IMR-90 (cell line): ENCODE data around the gene ACKR1. TPM values are rescaled to one million over a fixed set of nuclear protein-coding genes. Genes with fewer than 3 reads are reported as not detected.

Source experiments
- ATAC-seq: fragments of 200-7000 bp; cut with Tn5 transposase; 2 replicates; pipeline ENCODE4 v1.9.1; 2020; ENCODE audit warnings: low read depth, mild to moderate bottlenecking, moderate library complexity
- BruUV-seq: library from RNA; stranded (reverse); fragments of 400-500 nt; replicated peaks from 2 replicates; lab custom pipeline; 2021; lab: Mats Ljungman, UMichigan
- CTCF ChIA-PET: fragments of 300-600 bp; formaldehyde crosslinking; extraction: SDS; loops from one replicate; lab custom pipeline; 2021; ENCODE audit warnings: antibody characterized with exemption; lab: Yijun Ruan, JAX
- POLR2A ChIA-PET: fragments of 300-600 bp; sonication (Branson Sonifier 250); formaldehyde crosslinking; loops from one replicate; lab custom pipeline; 2022; ENCODE audit warnings: antibody characterized with exemption; ENCODE audit not compliant: unreplicated experiment; lab: Charles Lee
- DNase-seq: peaks from one replicate; pipeline ENCODE4 v3.0.0; 2013
- H2AFZ ChIP-seq: replicated peaks from 2 replicates; pipeline ENCODE3; 2013; ENCODE audit warnings: low read length, mild to moderate bottlenecking; ENCODE audit not compliant: poor library complexity
- H2AK5ac ChIP-seq: 2 replicates; pipeline ENCODE4 v1.6.1; 2013; ENCODE audit warnings: low read depth, low read length, inconsistent platforms
- H2AK9ac ChIP-seq: replicated peaks from 2 replicates; pipeline ENCODE3; 2013; ENCODE audit warnings: mild to moderate bottlenecking, low read depth, low read length, moderate library complexity; ENCODE audit not compliant: poor library complexity
- H2BK120ac ChIP-seq: 2 replicates; pipeline ENCODE4 v1.6.1; 2013; ENCODE audit warnings: low read depth, low read length, inconsistent platforms
- H2BK15ac ChIP-seq: 3 replicates; pipeline ENCODE4 v1.6.1; 2013; ENCODE audit warnings: low read depth, low read length, inconsistent platforms
- H2BK20ac ChIP-seq: 2 replicates; pipeline ENCODE4 v1.6.1; 2013; ENCODE audit warnings: low read depth, mild to moderate bottlenecking, inconsistent platforms, low read length, moderate library complexity
- H2BK5ac ChIP-seq: 2 replicates; pipeline ENCODE4 v1.6.1; 2013; ENCODE audit warnings: mild to moderate bottlenecking, low read depth, low read length, inconsistent platforms; ENCODE audit not compliant: poor library complexity, severe bottlenecking
- H3K14ac ChIP-seq: replicated peaks from 2 replicates; pipeline ENCODE4 v1.6.1; 2013; ENCODE audit warnings: low read depth, low read length, inconsistent platforms
- H3K18ac ChIP-seq: 2 replicates; pipeline ENCODE4 v1.6.1; 2013; ENCODE audit warnings: low read depth, low read length, control low read depth
- H3K23ac ChIP-seq: 2 replicates; pipeline ENCODE4 v1.6.1; 2013; ENCODE audit warnings: low read depth, low read length, inconsistent platforms
- H3K27ac ChIP-seq: 2 replicates; pipeline ENCODE4 v1.5.1; 2013; ENCODE audit warnings: mild to moderate bottlenecking, control low read depth, low read length; ENCODE audit not compliant: insufficient read depth
- H3K27me3 ChIP-seq: 2 replicates; pipeline ENCODE4 v1.6.1; 2013; ENCODE audit warnings: low read length; ENCODE audit not compliant: control insufficient read depth, insufficient read depth
- H3K36me3 ChIP-seq: 2 replicates; pipeline ENCODE4 v1.6.1; 2013; ENCODE audit warnings: low read length, mixed read lengths; ENCODE audit not compliant: control insufficient read depth, insufficient read depth
- H3K4ac ChIP-seq: 2 replicates; pipeline ENCODE4 v1.6.1; 2013; ENCODE audit warnings: low read depth, low read length, inconsistent platforms
- H3K4me1 ChIP-seq: 2 replicates; pipeline ENCODE4 v1.6.1; 2013; ENCODE audit warnings: low read length, mixed read lengths; ENCODE audit not compliant: control insufficient read depth, insufficient read depth
- H3K4me2 ChIP-seq: 2 replicates; pipeline ENCODE4 v1.6.1; 2013; ENCODE audit warnings: low read depth, mild to moderate bottlenecking, control low read depth, low read length, moderate library complexity
- H3K4me3 ChIP-seq: 2 replicates; pipeline ENCODE4 v1.5.1; 2013; ENCODE audit warnings: low read depth, mild to moderate bottlenecking, control low read depth, low read length, moderate library complexity; ENCODE audit not compliant: insufficient read depth
- H3K56ac ChIP-seq: 2 replicates; pipeline ENCODE4 v1.6.1; 2013; ENCODE audit warnings: low read length, inconsistent platforms; ENCODE audit not compliant: insufficient read depth; ENCODE audit errors: extremely low read depth
- H3K79me1 ChIP-seq, 2 experiments: 2 replicates each; pipeline ENCODE4 v1.6.1; 2013; ENCODE audit warnings: low read length in 2 of 2, inconsistent platforms in 1 of 2, low read depth in 1 of 2
- H3K9ac ChIP-seq: 2 replicates; pipeline ENCODE4 v1.6.1; 2013; ENCODE audit warnings: low read depth, low read length, control low read depth
- H3K9me1 ChIP-seq: 2 replicates; pipeline ENCODE4 v1.6.1; 2013; ENCODE audit warnings: low read length, inconsistent platforms; ENCODE audit not compliant: insufficient read depth
- H3K9me3 ChIP-seq: 2 replicates; pipeline ENCODE4 v1.6.1; 2013; ENCODE audit warnings: low read length; ENCODE audit not compliant: control insufficient read depth, insufficient read depth
- H4K20me1 ChIP-seq: 2 replicates; pipeline ENCODE4 v1.6.1; 2013; ENCODE audit warnings: low read length, inconsistent platforms; ENCODE audit not compliant: insufficient read depth
- H4K5ac ChIP-seq: 2 replicates; pipeline ENCODE4 v1.6.1; 2013; ENCODE audit warnings: mild to moderate bottlenecking, low read depth, low read length, control low read depth
- H4K8ac ChIP-seq, 2 experiments: 2 replicates each; pipeline ENCODE4 v1.6.1; 2013; ENCODE audit warnings: low read depth in 2 of 2, low read length in 2 of 2, control low read depth in 1 of 2, inconsistent platforms in 1 of 2
- H4K91ac ChIP-seq: 2 replicates; pipeline ENCODE4 v1.6.1; 2013; ENCODE audit warnings: low read depth, low read length, inconsistent platforms; ENCODE audit not compliant: insufficient read depth
- CEBPB ChIP-seq: IDR thresholded peaks from 2 replicates; pipeline ENCODE4 v1.6.1; 2012; ENCODE audit warnings: low read depth, low read length, improper control_type of control experiment
- CHD1 ChIP-seq: IDR thresholded peaks from 2 replicates; pipeline ENCODE4 v1.6.1; 2012; ENCODE audit warnings: low read depth, low read length, improper control_type of control experiment
- CTCF ChIP-seq: conservative IDR thresholded peaks from 2 replicates; pipeline ENCODE4 v1.5.1; 2012; ENCODE audit warnings: mild to moderate bottlenecking, low read depth, low read length, improper control_type of control experiment
- FOS ChIP-seq: fragments of 150-350 bp; IDR thresholded peaks from 2 replicates; pipeline ENCODE4 v1.6.1; 2016; ENCODE audit warnings: low read depth, low read length
- MAFK ChIP-seq: IDR thresholded peaks from 2 replicates; pipeline ENCODE4 v1.6.1; 2012; ENCODE audit warnings: low read depth, low read length, improper control_type of control experiment
- MXI1 ChIP-seq: IDR thresholded peaks from 2 replicates; pipeline ENCODE4 v1.6.1; 2012; ENCODE audit warnings: low read depth, mild to moderate bottlenecking, low read length, moderate library complexity, borderline replicate concordance
- SMC3 ChIP-seq: fragments of 150-350 bp; IDR thresholded peaks from 2 replicates; pipeline ENCODE4 v1.6.1; 2016; ENCODE audit warnings: low read depth, mild to moderate bottlenecking, antibody characterized with exemption, low read length, moderate library complexity
- WGBS, 2 experiments: methylation state at CpG; one replicate each; pipeline versions ENCODE4 v1.1.5 to v1.1.7; 2013; ENCODE audit warnings: missing lambda C conversion rate in 2 of 2; ENCODE audit not compliant: insufficient read length in 1 of 2; ENCODE audit errors: extremely low coverage in 2 of 2; 5-methylcytosine and 5-hydroxymethylcytosine counted together
- dilution Hi-C: fragments of 300-500 bp; cut with HindIII; formaldehyde crosslinking; loops from one replicate; pipeline ENCODE4 v1.14.3; 2018; ENCODE audit warnings: low sequenced_read_pairs; ENCODE audit not compliant: unreplicated experiment
- in situ Hi-C: fragments of 300-500 bp; cut with MboI; formaldehyde crosslinking; loops from 3 replicates; pipeline ENCODE4 v1.14.3; 2019; ENCODE audit warnings: low sequenced_read_pairs, inconsistent platforms, mixed read lengths
- intact Hi-C: fragments of 100-400 bp; cut with micrococcal nuclease; formaldehyde crosslinking; loops from 2 replicates; pipeline ENCODE4 v1.10.0; 2022
- polyA plus RNA-seq, 3 experiments: library from polyadenylated mRNA; depleted of rRNA; stranded (reverse); fragments of >200 nt; gene quantifications; 2 replicates each; pipeline ENCODE4 v1.2.3, GENCODE V29; 2012; ENCODE audit warnings: low replicate concordance in 1 of 3
- total RNA-seq: library from RNA; depleted of rRNA; stranded (reverse); fragments of >200 nt; gene quantifications from 2 replicates; pipeline ENCODE4 v1.2.3, GENCODE V29; 2012
- TF ChIP-seq, protein P1 (sequence below): fragments of 150-350 bp; IDR thresholded peaks from 2 replicates; pipeline ENCODE4 v1.6.1; 2016; ENCODE audit warnings: low read depth, mild to moderate bottlenecking, low read length, moderate library complexity, borderline replicate concordance
- TF ChIP-seq, protein P2 (sequence below): fragments of 150-350 bp; IDR thresholded peaks from 2 replicates; pipeline ENCODE4 v1.6.1; 2017; ENCODE audit warnings: mild to moderate bottlenecking, antibody characterized with exemption, low read length, low read depth

ACKR1 gene
- total and polyA plus RNA-seq, 2 of the 4 experiments (the other 2 are of a cell fraction), result not detected

- TF ChIP-seq, protein P1, sequence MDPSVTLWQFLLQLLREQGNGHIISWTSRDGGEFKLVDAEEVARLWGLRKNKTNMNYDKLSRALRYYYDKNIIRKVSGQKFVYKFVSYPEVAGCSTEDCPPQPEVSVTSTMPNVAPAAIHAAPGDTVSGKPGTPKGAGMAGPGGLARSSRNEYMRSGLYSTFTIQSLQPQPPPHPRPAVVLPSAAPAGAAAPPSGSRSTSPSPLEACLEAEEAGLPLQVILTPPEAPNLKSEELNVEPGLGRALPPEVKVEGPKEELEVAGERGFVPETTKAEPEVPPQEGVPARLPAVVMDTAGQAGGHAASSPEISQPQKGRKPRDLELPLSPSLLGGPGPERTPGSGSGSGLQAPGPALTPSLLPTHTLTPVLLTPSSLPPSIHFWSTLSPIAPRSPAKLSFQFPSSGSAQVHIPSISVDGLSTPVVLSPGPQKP, result no peak
Measured at GRCh38 chr1:159211331-159212136, 6.9 kb downstream of the ACKR1 start (continued).

DNA sequence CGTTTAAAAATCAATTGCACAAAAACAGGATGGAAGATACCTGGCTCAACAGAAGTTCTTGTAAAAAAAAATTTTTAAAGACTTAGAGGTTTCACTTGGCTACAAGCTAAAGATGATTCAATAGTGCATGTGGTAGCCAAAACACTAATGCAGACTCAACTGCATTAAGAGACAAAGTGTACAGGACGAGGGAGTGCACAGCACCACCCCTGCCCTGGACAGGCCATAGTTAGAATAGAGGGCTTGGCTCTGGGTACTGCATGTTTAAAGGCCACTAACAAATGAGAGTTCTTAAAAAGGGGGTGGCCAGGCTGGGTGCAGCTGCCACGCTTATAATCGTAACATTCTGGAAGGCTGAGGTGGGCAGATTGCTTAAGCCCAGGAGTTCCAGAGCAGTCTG, 7.9 kb downstream of the ACKR1 start:
- Histone ChIP-seq H2BK5ac (no peak overlapping the region), H3K36me3 (no peaks in the 10 kb centered on the region), H4K5ac (no peak overlapping the region), H3K4me2 (no peak overlapping the region), H3K18ac (no peak overlapping the region), H3K14ac (no peak overlapping the region), H3K9me1 (no peaks in the 10 kb centered on the region), H4K91ac (no peak overlapping the region), H2AK5ac (no peak overlapping the region), H3K9ac (no peak overlapping the region), H3K56ac (no peak overlapping the region), H2BK120ac (no peak overlapping the region), H3K4ac (no peak overlapping the region), H3K23ac (no peak overlapping the region), H4K20me1 (no peaks in the 10 kb centered on the region), H2BK20ac (no peak overlapping the region), H3K27me3 (peaks cover 4% of the 10 kb centered on the region), H3K79me1 (no peaks in the 10 kb centered on the region), H2BK15ac (no peak overlapping the region), H2AK9ac (no peak overlapping the region), H3K4me3 (no peak overlapping the region), H3K9me3 (no peaks in the 10 kb centered on the region), H3K27ac (no peak overlapping the region), H3K4me1 (no peaks in the 10 kb centered on the region), H4K8ac (no peak overlapping the region), H2AFZ (no peak overlapping the region)
- POLR2A ChIA-PET, result no interaction called here
- BruUV-seq, result no TSS peak
- ATAC-seq, result no peak
- intact Hi-C loops (loop anchor here (10.0 kb wide), 2 partner anchors 582 to 802 kb away; no protein-coding TSS in a partner anchor), dilution Hi-C loops (no loop called here), in situ Hi-C loops (loop anchor here (25.0 kb wide), 1 partner anchor 675 kb away; no protein-coding TSS in a partner anchor)
- no peak for DNase-seq
- CTCF ChIA-PET, result no interaction called here
- 60% methylated on average over 1 of the region's 4 CpGs; no CpG with 5 or more reads in 1 of the 2 experiments for WGBS, 2 experiments
- TF ChIP-seq SMC3, result no peak
- TF ChIP-seq, protein P1, result no peak
- no peak for TF ChIP-seq CEBPB
- TF ChIP-seq MAFK, result no peak
- no peak for TF ChIP-seq CHD1
- TF ChIP-seq FOS, result no peak
- TF ChIP-seq MXI1, result no peak
- TF ChIP-seq, protein P2, sequence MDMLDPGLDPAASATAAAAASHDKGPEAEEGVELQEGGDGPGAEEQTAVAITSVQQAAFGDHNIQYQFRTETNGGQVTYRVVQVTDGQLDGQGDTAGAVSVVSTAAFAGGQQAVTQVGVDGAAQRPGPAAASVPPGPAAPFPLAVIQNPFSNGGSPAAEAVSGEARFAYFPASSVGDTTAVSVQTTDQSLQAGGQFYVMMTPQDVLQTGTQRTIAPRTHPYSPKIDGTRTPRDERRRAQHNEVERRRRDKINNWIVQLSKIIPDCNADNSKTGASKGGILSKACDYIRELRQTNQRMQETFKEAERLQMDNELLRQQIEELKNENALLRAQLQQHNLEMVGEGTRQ, result no peak
- TF ChIP-seq CTCF, result no peak
